ENCODE measurements around the gene PDE8A.

Gene PDE8A, protein sequence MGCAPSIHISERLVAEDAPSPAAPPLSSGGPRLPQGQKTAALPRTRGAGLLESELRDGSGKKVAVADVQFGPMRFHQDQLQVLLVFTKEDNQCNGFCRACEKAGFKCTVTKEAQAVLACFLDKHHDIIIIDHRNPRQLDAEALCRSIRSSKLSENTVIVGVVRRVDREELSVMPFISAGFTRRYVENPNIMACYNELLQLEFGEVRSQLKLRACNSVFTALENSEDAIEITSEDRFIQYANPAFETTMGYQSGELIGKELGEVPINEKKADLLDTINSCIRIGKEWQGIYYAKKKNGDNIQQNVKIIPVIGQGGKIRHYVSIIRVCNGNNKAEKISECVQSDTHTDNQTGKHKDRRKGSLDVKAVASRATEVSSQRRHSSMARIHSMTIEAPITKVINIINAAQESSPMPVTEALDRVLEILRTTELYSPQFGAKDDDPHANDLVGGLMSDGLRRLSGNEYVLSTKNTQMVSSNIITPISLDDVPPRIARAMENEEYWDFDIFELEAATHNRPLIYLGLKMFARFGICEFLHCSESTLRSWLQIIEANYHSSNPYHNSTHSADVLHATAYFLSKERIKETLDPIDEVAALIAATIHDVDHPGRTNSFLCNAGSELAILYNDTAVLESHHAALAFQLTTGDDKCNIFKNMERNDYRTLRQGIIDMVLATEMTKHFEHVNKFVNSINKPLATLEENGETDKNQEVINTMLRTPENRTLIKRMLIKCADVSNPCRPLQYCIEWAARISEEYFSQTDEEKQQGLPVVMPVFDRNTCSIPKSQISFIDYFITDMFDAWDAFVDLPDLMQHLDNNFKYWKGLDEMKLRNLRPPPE

DNA sequence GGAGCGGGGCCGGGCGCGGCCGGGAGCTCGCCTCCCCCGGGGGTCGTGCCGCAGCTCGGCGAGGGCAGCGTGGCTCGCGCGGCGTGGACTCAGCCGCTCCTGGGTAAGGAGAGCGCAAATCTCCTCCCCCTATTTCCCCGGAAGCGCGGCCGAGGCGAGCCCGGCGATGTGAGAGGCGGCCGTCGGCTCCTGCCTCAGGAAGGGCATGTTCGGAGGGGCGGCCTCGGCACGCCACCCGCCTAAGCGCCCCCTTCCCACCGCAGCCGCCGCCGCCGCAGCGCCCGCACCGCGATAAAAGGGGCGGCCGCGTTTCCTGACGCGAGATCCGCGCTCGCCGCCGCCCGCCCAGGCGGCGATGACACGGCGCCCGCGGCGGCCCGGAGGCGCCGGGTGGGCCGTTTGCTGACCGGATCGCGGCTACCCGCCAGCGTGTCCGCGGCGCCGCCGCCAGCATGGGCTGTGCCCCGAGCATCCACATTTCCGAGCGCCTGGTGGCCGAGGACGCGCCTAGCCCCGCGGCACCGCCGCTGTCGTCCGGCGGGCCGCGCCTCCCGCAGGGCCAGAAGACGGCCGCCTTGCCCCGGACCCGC is at the start of gene PDE8A:
TSS of gene PDE8A (plus strand) at position 146 of the 590 bp plus-strand sequence. CDS start at position 453, 307 bp downstream.
- H3K4me1 Mint-ChIP-seq, result peaks cover 62% of the 10 kb centered on the region
- H3K27ac Mint-ChIP-seq, result peak within 1 kb of the TSS; percentile 95
- no peaks in the 10 kb centered on the region for H3K9me3 Mint-ChIP-seq
- no peaks in the 10 kb centered on the region for H3K36me3 Mint-ChIP-seq (ENCODE audit: low read depth)
- peak within 1 kb of the TSS; percentile 90 for H3K4me3 Mint-ChIP-seq
- peaks cover 3% of the 10 kb centered on the region for H3K27me3 Mint-ChIP-seq
- peak; percentile 55 for DNase-seq
- ATAC-seq, result no peak

DNA sequence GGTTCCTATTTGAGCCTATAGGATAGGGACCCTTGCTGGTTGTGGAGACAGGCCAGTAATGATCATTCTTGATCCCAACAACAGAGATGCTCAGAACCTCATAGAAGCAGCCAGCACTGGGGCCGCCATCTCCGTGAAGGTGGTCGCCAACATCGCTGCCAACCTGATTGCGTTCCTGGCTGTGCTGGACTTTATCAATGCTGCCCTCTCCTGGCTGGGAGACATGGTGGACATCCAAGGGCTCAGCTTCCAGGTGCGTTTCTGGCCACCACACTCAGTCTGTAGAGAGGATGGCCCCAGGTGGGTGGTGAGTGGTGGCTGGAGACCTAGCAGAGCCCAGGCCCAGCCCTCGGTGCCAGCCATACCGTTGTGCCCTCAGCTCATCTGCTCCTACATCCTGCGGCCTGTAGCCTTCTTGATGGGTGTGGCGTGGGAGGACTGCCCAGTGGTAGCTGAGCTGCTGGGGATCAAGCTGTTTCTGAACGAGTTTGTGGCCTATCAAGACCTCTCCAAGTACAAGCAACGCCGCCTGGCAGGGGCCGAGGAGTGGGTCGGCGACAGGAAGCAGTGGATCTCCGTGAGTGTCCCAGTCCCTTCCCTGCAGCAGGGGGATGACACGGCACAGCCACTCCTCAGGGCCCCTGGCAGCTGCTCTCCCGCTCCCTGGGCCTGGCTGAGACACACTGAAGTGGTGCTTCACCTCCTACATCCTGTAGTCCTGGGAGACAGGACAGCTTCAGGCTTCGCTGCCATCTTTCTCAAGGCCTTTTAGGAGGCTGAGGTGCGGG is 46.5 kb upstream of the PDE8A start:
- Mint-ChIP-seq H3K4me1 (no peaks in the 10 kb centered on the region), H3K27ac (no peak overlapping the region), H3K4me3 (no peak overlapping the region), H3K27me3 (peaks cover 3% of the 10 kb centered on the region), H3K9me3 (no peaks in the 10 kb centered on the region), H3K36me3 (ENCODE audit: low read depth) (no peaks in the 10 kb centered on the region)
- ATAC-seq (no peak), DNase-seq (no peak)

DNA sequence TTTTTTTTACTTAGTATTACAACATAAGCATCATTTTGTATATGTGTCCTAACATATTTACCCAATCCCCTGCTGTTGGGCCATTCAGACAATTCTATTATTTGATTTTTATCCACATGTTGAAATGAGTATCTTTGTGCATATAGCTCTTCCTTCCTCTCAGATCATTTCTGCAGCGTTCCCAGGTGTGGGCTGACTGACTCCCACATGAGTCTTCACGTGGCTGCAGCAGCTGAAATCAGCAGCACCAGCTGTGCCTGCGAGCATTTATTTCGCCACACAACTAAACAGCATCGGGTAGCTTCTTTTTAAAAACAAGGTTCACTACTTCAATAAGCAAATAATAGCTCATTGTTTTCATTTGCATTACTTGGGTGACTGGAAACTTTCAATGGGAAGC is 44.5 kb upstream of the PDE8A start:
- Mint-ChIP-seq H3K36me3 (ENCODE audit: low read depth) (no peaks in the 10 kb centered on the region), H3K9me3 (no peaks in the 10 kb centered on the region), H3K4me3 (no peak overlapping the region), H3K27ac (no peak overlapping the region), H3K27me3 (peaks cover 3% of the 10 kb centered on the region), H3K4me1 (no peaks in the 10 kb centered on the region)
- no peak for ATAC-seq
- DNase-seq, result no peak

DNA sequence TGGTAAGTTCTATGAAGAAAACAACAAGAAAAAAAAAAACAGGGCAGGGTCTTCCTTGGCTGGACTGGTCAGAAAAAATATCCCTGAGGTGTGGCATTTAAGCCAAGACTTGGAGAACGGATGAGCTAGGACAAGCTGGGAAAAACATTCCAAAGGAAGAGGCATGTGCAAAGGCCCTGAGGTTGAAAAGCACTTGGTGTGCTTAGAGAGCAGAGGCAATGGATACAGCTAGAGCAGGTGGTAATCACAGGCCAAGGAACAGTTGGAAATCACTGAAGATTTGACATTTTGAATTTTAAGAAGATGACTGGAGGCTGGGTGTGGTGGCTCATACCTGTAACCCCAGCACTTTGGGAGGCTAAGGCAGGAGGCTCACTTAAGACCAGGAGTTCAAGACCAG is 42.9 kb upstream of the PDE8A start:
- ATAC-seq, result no peak
- Mint-ChIP-seq H3K9me3 (no peaks in the 10 kb centered on the region), H3K27me3 (peaks cover 3% of the 10 kb centered on the region), H3K4me3 (no peak overlapping the region), H3K36me3 (ENCODE audit: low read depth) (no peaks in the 10 kb centered on the region), H3K27ac (no peak overlapping the region), H3K4me1 (no peaks in the 10 kb centered on the region)
- no peak for DNase-seq

GRCh38 chr15:84940399-84940798 is 41.3 kb upstream of the PDE8A start:
- Mint-ChIP-seq H3K4me1 (no peaks in the 10 kb centered on the region), H3K27ac (no peak overlapping the region), H3K36me3 (ENCODE audit: low read depth) (no peaks in the 10 kb centered on the region), H3K27me3 (peaks cover 3% of the 10 kb centered on the region), H3K9me3 (no peaks in the 10 kb centered on the region), H3K4me3 (no peak overlapping the region)
- DNase-seq (no peak), ATAC-seq (no peak)

DNA sequence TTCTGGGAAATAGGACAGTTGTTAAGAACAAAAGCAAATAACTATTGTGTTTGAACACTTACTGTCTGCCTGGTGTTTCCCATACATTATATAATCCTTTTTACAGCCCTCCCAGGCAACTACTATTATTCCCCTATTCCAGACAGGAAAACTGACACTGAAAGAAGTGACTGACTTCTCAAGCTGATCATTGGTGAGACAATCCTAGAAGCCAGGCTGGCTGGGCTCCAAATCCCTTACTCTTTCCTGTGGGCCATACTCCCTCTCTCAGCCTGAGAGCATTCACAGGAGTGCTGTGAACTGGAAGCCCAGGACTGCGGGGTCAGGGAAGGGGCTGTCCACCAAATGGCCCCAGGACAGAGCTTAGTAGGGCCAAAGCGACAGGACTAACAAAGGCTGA is 39.2 kb upstream of the PDE8A start:
- no peaks in the 10 kb centered on the region for H3K27me3 Mint-ChIP-seq
- H3K9me3 Mint-ChIP-seq, result no peaks in the 10 kb centered on the region
- no peak overlapping the region for H3K27ac Mint-ChIP-seq
- H3K4me3 Mint-ChIP-seq, result no peak overlapping the region
- DNase-seq (no peak), ATAC-seq (no peak)
- no peaks in the 10 kb centered on the region for H3K36me3 Mint-ChIP-seq (ENCODE audit: low read depth)
- H3K4me1 Mint-ChIP-seq, result no peaks in the 10 kb centered on the region

DNA sequence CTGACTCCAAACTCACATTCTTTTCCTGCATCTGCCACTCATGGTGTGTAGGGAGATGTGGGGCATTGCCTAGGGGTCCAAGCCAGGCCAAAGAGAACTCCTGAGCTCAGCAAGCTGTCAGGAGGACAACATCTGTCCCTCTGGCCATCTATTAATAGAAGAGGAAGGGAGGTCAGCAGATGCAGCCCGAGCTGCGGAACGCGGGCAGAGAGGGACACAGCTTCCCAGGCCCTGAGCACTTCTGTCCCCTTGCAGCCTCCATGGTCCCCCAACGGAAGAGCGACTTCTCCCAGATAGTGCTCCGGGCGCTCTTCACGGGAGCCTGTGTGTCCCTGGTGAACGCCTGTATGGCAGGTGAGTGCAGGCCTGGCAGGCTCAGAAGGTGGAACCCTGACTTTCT is 37.3 kb upstream of the PDE8A start:
- Mint-ChIP-seq H3K27me3 (no peaks in the 10 kb centered on the region), H3K4me1 (no peaks in the 10 kb centered on the region), H3K36me3 (ENCODE audit: low read depth) (no peaks in the 10 kb centered on the region), H3K27ac (no peak overlapping the region), H3K9me3 (no peaks in the 10 kb centered on the region), H3K4me3 (no peak overlapping the region)
- DNase-seq, result no peak
- no peak for ATAC-seq

DNA sequence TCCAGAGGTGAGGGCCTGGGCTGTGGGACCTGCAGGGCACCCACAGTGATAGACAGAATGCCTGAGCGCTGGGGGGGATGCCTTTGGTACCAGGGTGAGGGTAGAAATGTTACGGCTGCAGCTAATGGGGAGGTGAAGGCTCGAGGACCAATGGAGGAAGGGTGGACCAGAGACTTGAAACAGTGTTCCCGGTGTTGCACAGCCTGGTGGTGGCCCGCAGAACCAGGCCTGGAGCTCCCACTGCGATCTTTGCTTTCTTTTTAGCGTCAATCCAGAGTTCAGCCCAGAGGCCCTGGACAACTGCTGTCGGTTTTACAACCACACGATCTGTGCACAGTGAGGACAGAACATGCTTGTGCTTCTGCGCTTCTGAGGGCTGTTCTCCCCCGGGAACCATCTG is 36.8 kb upstream of the PDE8A start:
- H3K27me3 Mint-ChIP-seq, result no peaks in the 10 kb centered on the region
- H3K9me3 Mint-ChIP-seq, result no peaks in the 10 kb centered on the region
- H3K27ac Mint-ChIP-seq, result no peak overlapping the region
- no peaks in the 10 kb centered on the region for H3K4me1 Mint-ChIP-seq
- DNase-seq (no peak), ATAC-seq (no peak)
- no peak overlapping the region for H3K4me3 Mint-ChIP-seq
- H3K36me3 Mint-ChIP-seq (ENCODE audit: low read depth), result no peaks in the 10 kb centered on the region

- Mint-ChIP-seq H3K4me1 (no peaks in the 10 kb centered on the region), H3K4me3 (no peak overlapping the region), H3K36me3 (ENCODE audit: low read depth) (no peaks in the 10 kb centered on the region), H3K27me3 (no peaks in the 10 kb centered on the region), H3K9me3 (no peaks in the 10 kb centered on the region), H3K27ac (no peak overlapping the region)
- no peak for DNase-seq
- no peak for ATAC-seq
Measured at GRCh38 chr15:84946772-84947489, 34.7 kb upstream of the PDE8A start.

DNA sequence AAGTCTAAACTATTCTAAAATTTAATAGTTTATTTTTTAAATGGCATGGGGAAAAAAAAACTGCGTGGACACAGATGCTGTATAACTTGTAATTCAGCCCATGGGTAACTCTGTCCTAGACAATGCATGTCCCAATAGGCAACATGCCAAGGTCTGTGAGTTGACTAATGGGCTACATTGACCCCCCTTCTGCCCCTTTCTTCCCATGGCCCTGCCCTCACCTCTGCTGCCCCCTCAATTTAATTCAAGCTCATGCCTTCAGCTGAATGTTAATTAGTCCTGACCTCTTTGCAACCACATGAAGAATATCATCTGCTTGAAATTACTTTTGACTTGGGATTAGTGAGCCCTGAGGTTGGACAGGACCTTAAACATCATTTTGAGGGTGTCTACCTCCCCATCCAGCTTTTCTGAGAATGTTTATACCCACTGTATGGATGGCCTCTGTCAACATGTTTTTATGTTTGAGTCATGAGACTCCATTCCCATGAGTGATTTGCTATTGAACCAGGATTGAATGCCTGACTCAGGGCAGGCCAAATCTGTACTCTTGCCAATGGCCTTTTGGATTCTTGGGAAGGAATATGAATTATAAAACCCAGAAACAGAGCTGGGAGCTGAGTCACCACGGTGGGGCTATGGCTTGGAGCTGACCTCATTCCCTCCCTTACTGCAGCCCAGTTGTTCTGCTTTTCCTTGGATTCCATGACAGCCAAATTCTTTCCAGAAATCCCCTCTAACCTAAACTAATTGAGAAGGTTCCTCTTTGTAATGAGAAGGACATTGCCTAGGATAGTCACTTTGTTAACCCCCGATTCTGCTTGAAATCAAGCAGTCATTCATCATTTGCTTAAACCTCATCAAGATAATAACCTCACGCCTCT is 33.5 kb upstream of the PDE8A start:
- H3K4me1 Mint-ChIP-seq, result no peaks in the 10 kb centered on the region
- H3K36me3 Mint-ChIP-seq (ENCODE audit: low read depth), result no peaks in the 10 kb centered on the region
- no peaks in the 10 kb centered on the region for H3K27me3 Mint-ChIP-seq
- H3K27ac Mint-ChIP-seq, result no peak overlapping the region
- H3K4me3 Mint-ChIP-seq, result no peak overlapping the region
- ATAC-seq (no peak), DNase-seq (no peak)
- no peaks in the 10 kb centered on the region for H3K9me3 Mint-ChIP-seq

- no peaks in the 10 kb centered on the region for H3K4me1 Mint-ChIP-seq
- no peaks in the 10 kb centered on the region for H3K36me3 Mint-ChIP-seq (ENCODE audit: low read depth)
- H3K9me3 Mint-ChIP-seq, result no peaks in the 10 kb centered on the region
- DNase-seq (no peak), ATAC-seq (no peak)
- H3K27ac Mint-ChIP-seq, result no peak overlapping the region
- H3K4me3 Mint-ChIP-seq, result no peak overlapping the region
- no peaks in the 10 kb centered on the region for H3K27me3 Mint-ChIP-seq
Measured at GRCh38 chr15:84949043-84949442, 32.6 kb upstream of the PDE8A start.

DNA sequence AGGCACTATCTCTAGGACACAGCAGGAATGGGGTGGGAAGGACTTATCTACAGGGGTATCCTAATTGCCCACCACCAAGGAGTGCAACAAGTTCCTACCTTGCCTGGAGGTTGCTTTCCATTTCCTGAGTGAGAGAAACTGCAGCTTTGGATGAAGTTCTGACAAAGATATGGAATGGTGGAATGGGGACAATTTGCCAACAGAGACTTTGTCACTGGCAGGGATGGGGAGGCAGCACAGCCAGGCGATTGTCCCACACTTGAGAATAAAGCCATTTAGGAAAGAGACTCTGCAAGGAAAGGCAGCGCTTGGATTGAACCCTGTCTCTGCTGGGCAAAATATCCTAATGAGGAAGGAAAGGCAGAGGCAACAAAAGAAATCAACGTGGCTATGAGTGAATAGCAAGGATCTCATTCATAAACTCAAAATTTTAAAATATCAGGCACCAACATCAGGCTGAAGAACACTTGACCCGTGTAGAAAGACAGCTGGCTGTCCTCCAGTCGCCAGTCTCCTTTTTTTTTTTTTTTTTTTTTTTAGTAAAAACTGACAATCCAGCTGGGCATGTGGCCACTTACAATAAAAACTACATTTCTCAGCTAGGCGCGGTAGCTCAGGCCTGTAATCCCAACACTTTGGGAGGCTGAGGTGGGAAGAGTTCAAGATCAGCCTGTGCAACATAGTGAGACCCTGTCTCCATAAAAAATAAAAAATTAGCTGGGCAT is 31.6 kb upstream of the PDE8A start:
- H3K27me3 Mint-ChIP-seq, result no peaks in the 10 kb centered on the region
- H3K4me1 Mint-ChIP-seq, result no peaks in the 10 kb centered on the region

More for the DNA sequence above, 31.6 kb upstream of the PDE8A start:
- Mint-ChIP-seq H3K27ac (no peak overlapping the region), H3K9me3 (no peaks in the 10 kb centered on the region), H3K36me3 (ENCODE audit: low read depth) (no peaks in the 10 kb centered on the region), H3K4me3 (no peak overlapping the region)
- no peak for DNase-seq
- ATAC-seq, result no peak

Measured in activated naive CD8-positive, alpha-beta T cell treated with anti-CD3 and anti-CD28 coated beads, Interleukin-2, amount 50 U/mL, for 24 hours (primary cell).